Measurements from ENCODE around the gene NTPCR.

The NTPCR gene

DNA sequence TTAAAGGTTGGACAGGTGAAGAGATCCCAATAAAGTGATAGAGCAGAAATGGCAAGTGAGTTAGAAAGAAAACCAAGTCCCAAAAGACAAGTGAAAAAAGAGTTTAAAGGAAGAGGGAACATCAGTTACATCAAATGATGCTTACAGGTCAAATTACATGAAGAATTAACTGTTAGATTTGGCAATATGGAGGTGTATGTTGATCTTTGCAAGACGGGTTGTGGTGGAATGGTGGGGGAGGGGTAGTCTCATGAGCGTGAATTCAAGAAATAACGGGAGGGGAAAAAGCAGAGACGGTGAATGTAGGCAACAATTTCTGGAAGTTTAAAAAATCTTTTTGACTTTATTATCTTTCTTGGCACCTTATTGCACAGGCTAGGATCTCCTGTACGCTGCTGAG is 76.6 kb downstream of the NTPCR start:
- DNase-seq: no peak
- intact Hi-C loops (cut with DNase I): no loop called here

GRCh38 chr1:233031521-233031920 is 81.1 kb downstream of the NTPCR start:
- DNase-seq: no peak
- intact Hi-C loops (cut with DNase I): no loop called here

DNA sequence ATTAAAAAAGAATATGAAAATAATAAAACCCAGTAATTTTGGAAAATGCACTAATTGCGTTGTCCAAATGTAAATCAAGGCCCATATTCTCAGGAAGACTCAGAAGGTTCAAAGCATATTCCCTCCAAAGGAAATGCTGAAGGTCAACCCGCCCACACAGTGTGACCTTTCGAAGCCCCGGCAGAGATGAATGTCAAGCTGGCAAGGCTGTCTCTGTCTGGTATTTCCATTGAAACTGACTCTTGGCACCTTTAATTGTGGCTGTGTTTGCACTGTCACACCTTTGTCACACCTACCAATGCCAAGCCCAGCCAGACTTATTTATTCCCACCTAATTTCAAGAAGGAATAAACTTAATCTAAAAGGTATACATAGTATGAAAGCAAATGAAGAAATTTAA is 82.5 kb downstream of the NTPCR start:
- DNase-seq: no peak
- intact Hi-C loops (cut with DNase I): no loop called here

DNA sequence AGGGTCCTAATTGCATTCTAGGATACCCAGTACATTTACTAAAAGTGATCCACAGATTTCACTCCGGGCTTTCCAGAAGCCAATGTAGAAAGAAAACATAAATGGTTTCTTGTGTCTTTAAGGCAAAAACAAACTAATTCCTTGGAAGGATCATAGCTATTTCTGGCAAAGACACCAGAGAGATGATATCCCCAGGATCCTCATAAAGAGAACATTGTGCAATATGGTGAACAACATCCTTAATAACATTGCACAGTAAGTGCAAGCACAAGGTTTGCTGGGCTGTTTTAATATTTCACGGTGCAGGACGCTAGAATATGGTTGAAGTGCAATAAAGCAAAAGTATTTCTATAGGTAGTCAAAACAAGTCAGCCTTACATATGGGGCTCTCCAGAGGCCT is 83.0 kb downstream of the NTPCR start:
- intact Hi-C loops (cut with DNase I): no loop called here
- no peak for DNase-seq

Measured in head of caudate nucleus (tissue), 42 donors.